Esophagus squamous epithelium (tissue), 4 donors: ENCODE data around the gene ZNF202.

ENCODE experiments used
- CTCF ChIP-seq, 6 experiments: fragments of 450-650 bp in 4 of 6; fragments of 200-600 bp in 2 of 6; sonication (generic) in 2 of 6; IDR thresholded peaks; one replicate each; pipeline ENCODE4 v1.5.1; 2016 to 2019; ENCODE audit warnings: antibody characterized with exemption in 6 of 6, mild to moderate bottlenecking in 4 of 6, moderate library complexity in 4 of 6
- POLR2A ChIP-seq, 4 donors: fragments of 450-650 bp; IDR thresholded peaks; one replicate each; pipeline ENCODE4 v1.6.1; 2017; ENCODE audit warnings: antibody characterized with exemption in 4 of 4, mild to moderate bottlenecking in 4 of 4, moderate library complexity in 3 of 4

DNA sequence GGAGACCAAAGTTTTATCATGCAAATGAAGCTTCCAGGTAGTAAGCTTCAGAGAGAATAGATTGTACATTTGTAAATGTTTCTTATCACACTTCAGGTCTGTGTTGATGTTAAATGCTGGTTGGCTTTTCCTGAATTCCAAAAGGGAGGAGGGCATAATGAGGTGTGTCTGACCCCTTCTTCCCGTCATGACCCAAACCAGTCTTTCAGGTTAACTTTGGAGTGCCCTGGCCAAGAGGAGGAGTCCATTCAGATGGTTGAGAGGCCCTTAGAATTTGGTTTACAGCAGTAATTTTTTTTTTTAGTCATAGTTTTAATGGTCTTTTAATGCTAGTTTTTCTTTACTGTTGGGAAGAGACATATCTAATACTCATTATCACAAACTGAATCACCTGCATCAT is 10.3 kb upstream of the ZNF202 start:
- no peak for TF ChIP-seq CTCF (IDR thresholded peaks at IDR 0.05)
- TF ChIP-seq POLR2A (IDR thresholded peaks at IDR 0.05), result no peak
